GM13976 (cell line): ENCODE data around the gene TRIP10.

ENCODE experiments used
- DNase-seq: peaks from one replicate; pipeline ENCODE4 v3.0.0; 2012; ENCODE audit warnings: low spot score
- CTCF ChIP-seq: IDR thresholded peaks from 2 replicates; pipeline ENCODE4 v1.5.1; 2012; ENCODE audit warnings: borderline replicate concordance, mild to moderate bottlenecking; ENCODE audit not compliant: insufficient read depth; ENCODE audit errors: extremely low read depth, missing control alignments, control extremely low read depth
- in situ Hi-C: fragments of 300-500 bp; cut with MboI; formaldehyde crosslinking; loops from one replicate; pipeline ENCODE4 v1.12.0; 2022; ENCODE audit warnings: low sequenced_read_pairs, mixed read lengths, inconsistent platforms; ENCODE audit not compliant: unreplicated experiment

Gene TRIP10

GRCh38 chr19:6731822-6732221 lies 7.7 kb upstream of the TRIP10 start:
- no peak for TF ChIP-seq CTCF
- DNase-seq = no peak
- in situ Hi-C loops = no loop called here

- TF ChIP-seq CTCF = no peak
- DNase-seq = no peak
- in situ Hi-C loops = no loop called here
These were observed 6.6 kb upstream of the TRIP10 start for GRCh38 chr19:6732803-6733337.

GRCh38 chr19:6733338-6734095 lies 6.0 kb upstream of the TRIP10 start:
- no peak for DNase-seq
- in situ Hi-C loops = no loop called here
- peak; percentile 7 for TF ChIP-seq CTCF

GRCh38 chr19:6734096-6734696 lies 5.3 kb upstream of the TRIP10 start:
- in situ Hi-C loops = no loop called here
- no peak for DNase-seq
- no peak for TF ChIP-seq CTCF

GRCh38 chr19:6735181-6735911 lies 4.1 kb upstream of the TRIP10 start:
- no peak for TF ChIP-seq CTCF
- in situ Hi-C loops = loop anchor here (5.0 kb wide), 1 partner anchor 213 kb away; no protein-coding TSS in a partner anchor
- DNase-seq = no peak

- DNase-seq = peak; percentile 83
- in situ Hi-C loops = loop anchor here (5.0 kb wide), 1 partner anchor 214 kb away; no protein-coding TSS in a partner anchor
- TF ChIP-seq CTCF = peak; percentile 71
These were observed 3.1 kb upstream of the TRIP10 start for GRCh38 chr19:6736169-6736916.
